Nephron progenitor cell (in vitro differentiated cells): ENCODE data around the gene MACROD2.
A peak's percentile ranks its signal among the peaks of the same experiment; 100 is the strongest.

ENCODE experiments used
- DNase-seq: peaks from one replicate; pipeline ENCODE4 v3.0.0; 2021
- H3K27ac Mint-ChIP-seq: 2 replicates; pipeline ENCODE4 v1.8.0; 2021; ENCODE audit warnings: mild to moderate bottlenecking, moderate library complexity, mixed read lengths
- H3K27me3 Mint-ChIP-seq: 2 replicates; pipeline ENCODE4 v1.8.0; 2021; ENCODE audit warnings: mild to moderate bottlenecking, low read depth, mixed read lengths; ENCODE audit not compliant: poor library complexity
- H3K36me3 Mint-ChIP-seq: 2 replicates; pipeline ENCODE4 v1.8.0; 2021; ENCODE audit warnings: low read depth, mixed read lengths
- H3K4me1 Mint-ChIP-seq: 2 replicates; pipeline ENCODE4 v1.8.0; 2021; ENCODE audit warnings: mixed read lengths
- H3K4me3 Mint-ChIP-seq: 2 replicates; pipeline ENCODE4 v1.8.0; 2021; ENCODE audit warnings: mild to moderate bottlenecking, moderate library complexity, mixed read lengths
- H3K9me3 Mint-ChIP-seq: 2 replicates; pipeline ENCODE4 v1.8.0; 2021; ENCODE audit warnings: mild to moderate bottlenecking, moderate library complexity, mixed read lengths
- CTCF ChIP-seq: fragments of 200-600 bp; sonication (generic); IDR thresholded peaks from 2 replicates; pipeline ENCODE4 v1.5.0; 2021; ENCODE audit warnings: antibody characterized with exemption

MACROD2 gene

GRCh38 chr20:15047601-15048000 is 1052.3 kb downstream of the MACROD2 start:
- Mint-ChIP-seq H3K27ac (no peak overlapping the region), H3K9me3 (peaks cover 16% of the 10 kb centered on the region), H3K36me3 (no peaks in the 10 kb centered on the region), H3K4me3 (no peak overlapping the region), H3K27me3 (no peaks in the 10 kb centered on the region), H3K4me1 (peaks cover 31% of the 10 kb centered on the region)
- no peak for DNase-seq
- TF ChIP-seq CTCF, result no peak

- Mint-ChIP-seq H3K9me3 (peaks cover 26% of the 10 kb centered on the region), H3K36me3 (peaks cover 5% of the 10 kb centered on the region), H3K4me3 (no peak overlapping the region), H3K27me3 (no peaks in the 10 kb centered on the region), H3K4me1 (peaks cover 14% of the 10 kb centered on the region), H3K27ac (peak overlapping the region; percentile 55)
- no peak for DNase-seq
- TF ChIP-seq CTCF, result no peak
These were observed 1060.9 kb downstream of the MACROD2 start for GRCh38 chr20:15056246-15056645.

- no peak overlapping the region for H3K4me3 Mint-ChIP-seq
- no peak overlapping the region for H3K27ac Mint-ChIP-seq
- no peak for TF ChIP-seq CTCF
- peaks cover under 1% of the 10 kb centered on the region for H3K36me3 Mint-ChIP-seq
- H3K27me3 Mint-ChIP-seq, result no peaks in the 10 kb centered on the region
- DNase-seq, result no peak
- peaks cover 2% of the 10 kb centered on the region for H3K9me3 Mint-ChIP-seq
- H3K4me1 Mint-ChIP-seq, result peaks cover 31% of the 10 kb centered on the region
These were observed 1063.5 kb downstream of the MACROD2 start for GRCh38 chr20:15058841-15059240.

GRCh38 chr20:15059438-15059837 is 1064.1 kb downstream of the MACROD2 start:
- TF ChIP-seq CTCF, result no peak
- Mint-ChIP-seq H3K27me3 (no peaks in the 10 kb centered on the region), H3K36me3 (no peaks in the 10 kb centered on the region), H3K9me3 (no peaks in the 10 kb centered on the region), H3K27ac (no peak overlapping the region), H3K4me1 (peaks cover 37% of the 10 kb centered on the region), H3K4me3 (no peak overlapping the region)
- DNase-seq, result no peak

GRCh38 chr20:15060265-15061060 is 1065.1 kb downstream of the MACROD2 start:
- no peak for TF ChIP-seq CTCF
- H3K4me1 Mint-ChIP-seq, result peaks cover 41% of the 10 kb centered on the region
- no peaks in the 10 kb centered on the region for H3K36me3 Mint-ChIP-seq
- no peak for DNase-seq
- peaks cover 4% of the 10 kb centered on the region for H3K9me3 Mint-ChIP-seq
- peak overlapping the region; percentile 37 for H3K27ac Mint-ChIP-seq
- no peak overlapping the region for H3K4me3 Mint-ChIP-seq
- H3K27me3 Mint-ChIP-seq, result no peaks in the 10 kb centered on the region

- TF ChIP-seq CTCF, result no peak
- Mint-ChIP-seq H3K36me3 (no peaks in the 10 kb centered on the region), H3K27ac (no peak overlapping the region), H3K9me3 (peaks cover 4% of the 10 kb centered on the region), H3K27me3 (no peaks in the 10 kb centered on the region), H3K4me3 (no peak overlapping the region), H3K4me1 (peaks cover 40% of the 10 kb centered on the region)
- DNase-seq, result no peak
These were observed 1065.7 kb downstream of the MACROD2 start for GRCh38 chr20:15061061-15061430.
